HUES64 (cell line): ENCODE data around the gene CACNG8.
"Not testable (repeated sequence)": the region's sequence is repeated elsewhere in the genome, so short reads cannot be mapped to it uniquely, and the experiment has no call there.

Experiments
- H3K27ac ChIP-seq: 2 replicates; pipeline ENCODE4 v1.7.0; 2013; ENCODE audit warnings: low read depth, low read length, inconsistent platforms
- H3K27me3 ChIP-seq: 2 replicates; pipeline ENCODE4 v1.6.1; 2013; ENCODE audit warnings: mild to moderate bottlenecking, low read length; ENCODE audit not compliant: insufficient read depth
- H3K36me3 ChIP-seq: 2 replicates; pipeline ENCODE4 v1.6.1; 2013; ENCODE audit warnings: mild to moderate bottlenecking, low read length; ENCODE audit not compliant: insufficient read depth
- H3K4me1 ChIP-seq: 2 replicates; pipeline ENCODE4 v1.6.1; 2013; ENCODE audit warnings: mild to moderate bottlenecking, low read length, moderate library complexity; ENCODE audit not compliant: insufficient read depth
- H3K4me3 ChIP-seq: 2 replicates; pipeline ENCODE4 v1.5.1; 2013; ENCODE audit warnings: mild to moderate bottlenecking, low read length, moderate library complexity
- H3K9ac ChIP-seq: 2 replicates; pipeline ENCODE4 v1.6.1; 2013; ENCODE audit warnings: mild to moderate bottlenecking, low read depth, low read length
- H3K9me3 ChIP-seq: 2 replicates; pipeline ENCODE4 v1.6.1; 2013; ENCODE audit warnings: low read depth, low read length; ENCODE audit not compliant: insufficient read depth
- WGBS: fragments of 150-250, 120-280 bp; methylation state at CpG from one replicate; pipeline ENCODE4 v1.1.7; 2013; ENCODE audit warnings: missing lambda C conversion rate; 5-methylcytosine and 5-hydroxymethylcytosine counted together

The CACNG8 gene

GRCh38 chr19:53947624-53948023, 15.1 kb upstream of the CACNG8 start:
- H3K27me3 ChIP-seq: peaks cover 5% of the 10 kb centered on the region; the same call in 1 of the 2 replicates
- no peak overlapping the region for H3K27ac ChIP-seq
- peaks cover 11% of the 10 kb centered on the region; the same call in 1 of the 2 replicates for H3K4me1 ChIP-seq
- H3K4me3 ChIP-seq: no peak overlapping the region
- no peaks in the 10 kb centered on the region for H3K9me3 ChIP-seq
- no peak overlapping the region for H3K9ac ChIP-seq
- no peaks in the 10 kb centered on the region for H3K36me3 ChIP-seq
- 70% methylated on average over 5 of the region's 5 CpGs for WGBS

- not testable (repeated sequence) for H3K9ac ChIP-seq, H3K27me3 ChIP-seq, H3K4me3 ChIP-seq, H3K4me1 ChIP-seq, H3K9me3 ChIP-seq, H3K36me3 ChIP-seq, H3K27ac ChIP-seq
- WGBS: 93% methylated on average over 4 of the region's 5 CpGs
Observed at GRCh38 chr19:53948611-53949010, 14.1 kb upstream of the CACNG8 start.

GRCh38 chr19:53951436-53951835, 11.3 kb upstream of the CACNG8 start:
- H3K4me1 ChIP-seq: peaks cover 5% of the 10 kb centered on the region; the same call in 1 of the 2 replicates
- H3K27ac ChIP-seq: no peak overlapping the region
- H3K27me3 ChIP-seq: no peaks in the 10 kb centered on the region
- no peak overlapping the region for H3K9ac ChIP-seq
- H3K9me3 ChIP-seq: no peaks in the 10 kb centered on the region
- H3K4me3 ChIP-seq: no peak overlapping the region
- no peaks in the 10 kb centered on the region for H3K36me3 ChIP-seq
- WGBS: 75% methylated on average over 11 of the region's 11 CpGs

- 91% methylated on average over 8 of the region's 9 CpGs for WGBS
- no peak overlapping the region for H3K9ac ChIP-seq
Observed at GRCh38 chr19:53951947-53952346, 10.8 kb upstream of the CACNG8 start.

GRCh38 chr19:53953383-53953782, 9.4 kb upstream of the CACNG8 start:
- no peak overlapping the region for H3K27ac ChIP-seq
- WGBS: 92% methylated on average over 8 of the region's 8 CpGs
- peaks cover 14% of the 10 kb centered on the region for H3K4me1 ChIP-seq
- 0 out of 2 replicates have a peak, but pooled peaks cover 8% of the 10 kb centered on the region for H3K27me3 ChIP-seq
- no peaks in the 10 kb centered on the region for H3K9me3 ChIP-seq
- no peak overlapping the region for H3K9ac ChIP-seq
- H3K4me3 ChIP-seq: no peak overlapping the region
- no peaks in the 10 kb centered on the region for H3K36me3 ChIP-seq

More at GRCh38 chr19:53951947-53952346, 10.8 kb upstream of the CACNG8 start:
- no peaks in the 10 kb centered on the region for H3K36me3 ChIP-seq
- H3K4me3 ChIP-seq: no peak overlapping the region
- H3K4me1 ChIP-seq: peaks cover 8% of the 10 kb centered on the region
- no peaks in the 10 kb centered on the region for H3K27me3 ChIP-seq
- no peak overlapping the region for H3K27ac ChIP-seq
- no peaks in the 10 kb centered on the region for H3K9me3 ChIP-seq

GRCh38 chr19:53957448-53958167, 5.1 kb upstream of the CACNG8 start:
- WGBS: 24% methylated on average over 14 of the region's 15 CpGs
- H3K36me3 ChIP-seq: no peaks in the 10 kb centered on the region
- H3K9me3 ChIP-seq: no peaks in the 10 kb centered on the region
- H3K4me1 ChIP-seq: peaks cover 20% of the 10 kb centered on the region
- H3K27me3 ChIP-seq: peaks cover 32% of the 10 kb centered on the region
- H3K9ac ChIP-seq: peak overlapping the region; percentile 48
- H3K4me3 ChIP-seq: peak overlapping the region; percentile 37
- peak overlapping the region; percentile 60 for H3K27ac ChIP-seq

GRCh38 chr19:53958168-53958571, 4.6 kb upstream of the CACNG8 start:
- WGBS: 1% methylated on average over 12 of the region's 14 CpGs

GRCh38 chr19:53958823-53959757, 3.6 kb upstream of the CACNG8 start:
- peak overlapping the region; percentile 48; the same call in 1 of the 2 replicates for H3K27ac ChIP-seq
- 2% methylated on average over 19 of the region's 22 CpGs for WGBS
- H3K27me3 ChIP-seq: peaks cover 43% of the 10 kb centered on the region
- H3K36me3 ChIP-seq: no peaks in the 10 kb centered on the region
- H3K4me3 ChIP-seq: peak overlapping the region; percentile 55
- 0 out of 2 replicates have a peak overlapping the region, but pooled peaks have one; percentile 28 for H3K9ac ChIP-seq
- H3K4me1 ChIP-seq: peaks cover 20% of the 10 kb centered on the region
- H3K9me3 ChIP-seq: no peaks in the 10 kb centered on the region

More at GRCh38 chr19:53958168-53958571, 4.6 kb upstream of the CACNG8 start:
- H3K4me3 ChIP-seq: peak overlapping the region; percentile 37
- H3K27me3 ChIP-seq: peaks cover 34% of the 10 kb centered on the region
- peaks cover 20% of the 10 kb centered on the region for H3K4me1 ChIP-seq
- H3K9ac ChIP-seq: peak overlapping the region; percentile 48
- H3K36me3 ChIP-seq: no peaks in the 10 kb centered on the region
- H3K27ac ChIP-seq: peak overlapping the region; percentile 60
- H3K9me3 ChIP-seq: no peaks in the 10 kb centered on the region

GRCh38 chr19:53960187-53960586, 2.5 kb upstream of the CACNG8 start:
- Histone ChIP-seq H3K36me3 (peaks cover 11% of the 10 kb centered on the region), H3K27ac (peak overlapping the region; percentile 57; the same call in 1 of the 2 replicates), H3K4me1 (peaks cover 20% of the 10 kb centered on the region), H3K4me3 (peak overlapping the region; percentile 55), H3K27me3 (peaks cover 47% of the 10 kb centered on the region), H3K9me3 (no peaks in the 10 kb centered on the region), H3K9ac (peak overlapping the region; percentile 28; the same call in 1 of the 2 replicates)
- WGBS: 5% methylated on average over 9 of the region's 10 CpGs

- Histone ChIP-seq H3K9me3 (no peaks in the 10 kb centered on the region), H3K4me1 (peaks cover 20% of the 10 kb centered on the region), H3K4me3 (peak overlapping the region; percentile 55), H3K9ac (no peak overlapping the region), H3K27ac (no peak overlapping the region), H3K27me3 (peaks cover 47% of the 10 kb centered on the region), H3K36me3 (peaks cover 13% of the 10 kb centered on the region)
- 9% methylated on average over 8 of the region's 8 CpGs for WGBS
Observed at GRCh38 chr19:53960886-53961285, 1.9 kb upstream of the CACNG8 start.
